LHCN-M2 (cell line): ENCODE measurements around the gene CCDC90B. TPM values are rescaled to one million over a fixed set of nuclear protein-coding genes. Genes with fewer than 3 reads are reported as not detected.
"Not testable (repeated sequence)": the region's sequence is repeated elsewhere in the genome, so short reads cannot be mapped to it uniquely, and the experiment has no call there.

Experiments
- DNase-seq: peaks from one replicate; pipeline ENCODE4 v3.0.0-alpha.2; 2012; ENCODE audit warnings: low read depth
- total RNA-seq: library from RNA; depleted of rRNA; stranded (reverse); fragments of >200 nt; gene quantifications from 2 replicates; pipeline ENCODE4 v1.2.3, GENCODE V29; 2014

The CCDC90B gene
- total RNA-seq, 1 experiment from 2014 or later = 97.6 TPM

DNA sequence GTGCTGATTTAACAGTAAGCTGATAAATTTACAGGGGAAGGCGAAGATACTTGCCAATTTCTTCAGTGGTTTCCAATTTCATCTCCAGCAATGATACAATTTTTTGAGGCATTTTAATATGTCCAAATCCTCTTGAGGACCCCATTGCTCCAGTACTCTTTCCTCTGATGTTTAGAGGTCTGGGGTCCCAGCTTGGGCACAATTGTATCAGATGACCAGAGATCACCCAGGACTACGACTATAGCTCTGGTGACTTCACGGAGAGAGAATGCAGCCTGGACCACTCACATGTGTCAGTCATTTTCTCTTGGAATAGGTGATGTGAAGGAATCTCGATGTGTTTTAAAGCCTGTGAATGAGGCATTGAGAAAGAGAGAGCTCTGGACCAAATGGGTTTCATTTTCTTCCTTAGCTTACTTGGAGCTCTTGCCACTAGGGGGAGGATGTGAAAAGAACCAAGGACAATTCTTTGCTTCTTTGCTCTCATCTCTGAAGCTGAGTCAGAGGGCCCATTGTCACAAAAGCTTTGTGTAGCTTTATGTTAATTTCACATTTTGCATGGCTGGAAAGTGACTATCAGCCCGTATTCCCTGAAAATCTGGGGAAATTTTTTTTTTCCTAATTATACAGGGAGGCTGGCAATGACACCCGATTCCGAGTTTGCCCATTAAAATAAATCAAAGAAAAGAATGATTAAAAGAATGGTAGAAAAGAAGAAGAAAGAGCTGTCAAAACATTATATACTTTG lies 6.7 kb upstream of the CCDC90B start:
- peak; percentile 74 for DNase-seq

DNA sequence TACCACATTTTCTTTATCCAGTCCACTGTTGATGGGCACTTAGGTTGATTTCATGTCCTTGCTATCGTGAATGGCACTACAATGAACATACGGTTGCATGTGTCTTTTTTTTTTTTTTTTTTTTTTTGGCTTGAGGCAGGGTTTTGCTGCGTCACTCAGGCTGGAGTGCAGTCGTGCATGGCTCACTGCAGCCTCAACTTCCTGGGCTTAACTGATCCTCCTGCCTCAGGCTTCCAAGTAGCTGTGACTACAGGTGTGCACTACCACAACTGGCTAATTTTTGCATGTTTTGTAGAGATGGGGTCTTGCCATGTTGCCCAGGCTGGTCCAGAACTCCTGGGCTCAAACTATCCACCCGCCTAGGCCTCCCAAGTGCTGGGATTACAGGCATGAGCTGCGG lies 1.5 kb upstream of the CCDC90B start:
- no peak for DNase-seq

DNA sequence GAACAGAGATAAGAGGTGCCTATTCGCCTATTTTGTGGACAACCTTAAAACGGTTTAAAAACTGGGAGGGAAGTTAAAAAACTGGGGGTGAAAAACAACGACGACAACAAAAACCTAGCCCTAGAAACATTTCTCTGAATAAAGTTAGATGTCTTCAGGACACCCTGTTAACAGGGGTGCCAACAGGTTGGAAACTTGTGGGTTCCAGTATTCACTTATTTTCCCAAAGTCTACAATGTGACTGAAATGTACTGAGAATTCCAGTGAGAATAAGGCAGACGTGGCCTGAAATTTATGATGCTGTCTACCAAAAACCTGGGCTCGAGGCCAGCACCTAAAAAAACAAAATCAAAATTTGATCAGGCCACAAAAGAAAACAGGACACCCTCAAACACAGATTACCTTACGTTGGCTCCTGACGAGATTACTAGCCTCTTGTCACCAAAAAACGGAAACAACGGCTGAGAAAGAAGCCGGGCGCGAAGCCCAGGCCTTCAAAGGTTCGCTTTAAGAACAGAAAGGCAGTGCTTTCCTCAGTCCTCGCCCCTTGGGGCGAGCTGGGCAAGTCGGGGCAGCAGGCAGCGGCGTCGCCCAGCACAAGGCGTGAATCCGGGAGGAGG lies 906 bp downstream of the CCDC90B start:
- DNase-seq = no peak

DNA sequence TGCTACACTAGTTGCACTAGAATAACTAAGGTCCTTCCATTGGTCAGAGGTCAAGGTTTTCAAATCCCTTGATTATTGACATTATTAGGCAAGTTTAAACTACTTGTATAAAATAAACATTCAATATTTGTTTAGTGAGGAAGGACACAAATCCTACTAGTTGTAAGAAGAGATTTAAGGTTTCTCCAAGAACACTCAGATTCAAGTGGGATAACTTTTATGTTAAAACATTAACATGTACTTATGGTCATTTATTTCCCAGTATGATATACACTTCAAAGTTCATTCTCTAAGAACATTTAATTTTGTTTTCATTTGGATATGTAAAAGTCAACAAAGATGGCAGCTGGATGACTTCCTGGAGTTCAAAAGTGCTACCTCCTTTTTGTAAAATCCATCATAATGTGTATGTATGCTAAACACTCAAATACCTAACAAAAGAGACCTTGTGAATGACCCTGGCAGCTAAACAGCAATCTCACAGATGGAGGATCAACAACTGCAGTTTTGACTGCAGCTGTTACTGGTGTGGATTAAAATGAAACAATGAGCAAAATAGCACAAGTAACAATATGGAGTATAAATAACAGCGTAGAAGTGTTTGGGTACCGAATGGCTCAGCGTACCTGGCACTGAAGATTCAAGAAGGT lies 1.5 kb downstream of the CCDC90B start:
- DNase-seq = peak; percentile 53

DNA sequence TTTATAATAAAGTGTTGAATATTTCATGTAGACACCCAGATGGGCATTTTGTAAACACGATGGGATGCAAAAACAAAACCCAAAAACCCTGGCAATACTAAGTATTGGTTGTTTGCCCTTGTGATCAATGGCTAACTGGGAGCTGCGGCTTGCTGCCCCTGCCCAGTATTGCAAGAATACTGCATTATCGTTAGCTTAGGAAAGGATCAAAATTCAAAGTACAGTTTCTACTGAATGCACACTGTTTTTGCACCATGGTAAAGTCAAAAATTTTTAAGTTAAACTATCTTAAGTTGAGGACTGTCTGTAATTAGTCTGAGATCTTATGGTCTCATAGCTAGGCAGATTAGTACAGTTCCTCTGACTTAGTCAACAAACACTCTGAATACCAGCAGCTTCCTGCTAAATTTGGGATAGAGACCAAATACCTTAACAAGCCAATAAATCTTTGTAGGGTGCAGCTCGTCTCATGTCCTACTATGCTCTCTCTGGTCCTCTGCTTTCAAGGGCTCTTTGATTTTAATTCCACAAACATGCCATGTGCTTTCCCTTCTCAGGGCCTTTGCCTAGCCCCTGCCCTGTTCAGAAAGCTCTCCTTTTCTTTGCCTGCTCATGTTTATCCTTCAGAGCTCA lies 4.0 kb downstream of the CCDC90B start:
- DNase-seq = no peak

DNA sequence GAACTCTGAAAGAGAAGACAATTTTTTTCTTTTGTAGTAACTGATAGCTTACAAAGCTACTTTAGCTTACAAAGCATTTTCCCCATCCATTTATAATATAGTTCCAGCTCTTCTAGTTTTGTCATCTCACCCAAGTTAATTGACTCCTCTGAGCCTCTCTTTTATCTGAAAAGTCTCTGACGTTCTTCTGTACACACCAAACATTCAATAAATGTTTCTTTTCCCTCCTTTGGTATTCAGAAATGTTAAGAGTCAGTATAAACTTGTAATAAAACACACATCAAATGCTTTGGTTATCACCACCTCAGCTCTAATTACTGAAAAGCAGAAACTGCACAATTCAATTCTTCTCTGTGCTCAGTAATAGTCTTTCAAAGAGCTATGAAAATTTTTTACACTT lies 5.9 kb downstream of the CCDC90B start:
- DNase-seq = no peak

DNA sequence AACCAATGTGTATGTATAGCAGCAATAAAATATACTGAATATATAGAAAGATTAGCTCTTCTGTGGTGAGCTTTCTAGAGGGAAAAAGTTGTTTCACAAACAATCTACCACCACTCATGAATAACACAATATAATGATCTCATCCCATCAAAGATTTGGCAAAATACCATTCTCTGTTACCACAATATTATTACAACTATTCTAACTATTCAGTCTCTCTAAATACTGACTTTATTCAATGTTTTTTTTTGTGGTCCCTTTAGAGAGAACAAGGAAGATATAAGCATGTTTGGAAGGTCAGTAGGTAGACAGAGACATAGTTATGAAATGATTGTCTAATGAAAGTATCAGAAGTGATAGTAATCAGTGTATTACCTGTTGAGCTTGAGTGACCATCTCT lies 7.8 kb downstream of the CCDC90B start:
- DNase-seq = peak; percentile 18

DNA sequence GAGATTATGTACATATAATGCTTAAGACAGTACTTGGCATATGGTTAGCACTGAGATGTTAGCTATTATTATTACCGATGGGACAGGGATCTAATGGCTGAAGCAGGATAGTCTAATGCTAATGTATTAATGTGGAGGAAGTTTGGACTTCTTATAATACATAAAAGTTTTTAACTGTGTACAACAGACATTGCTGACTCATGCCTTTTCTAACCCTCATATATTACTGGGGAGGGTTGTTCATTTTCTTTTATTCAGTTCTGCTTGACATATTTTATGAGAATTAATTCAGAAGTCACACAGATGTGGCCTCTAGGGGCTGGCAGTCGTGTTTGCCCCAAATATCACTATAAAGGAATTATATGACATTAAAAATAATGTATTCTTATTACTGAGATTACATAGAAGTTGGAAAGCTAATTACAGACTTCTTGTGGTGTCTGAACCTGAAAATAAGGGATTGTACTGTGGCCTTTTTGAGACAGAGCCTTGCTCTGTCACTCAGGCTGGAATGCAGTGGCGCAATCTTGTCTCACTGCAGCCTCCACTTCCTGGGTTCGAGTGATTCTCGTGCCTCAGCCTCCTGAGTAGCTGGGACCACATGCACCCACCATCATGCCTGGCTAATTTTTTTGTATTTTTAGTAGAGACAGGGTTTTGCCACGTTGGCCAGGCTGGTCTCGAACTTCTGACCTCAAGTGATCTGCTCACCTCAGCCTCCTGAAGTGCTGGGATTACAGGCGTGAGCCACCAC lies 10.1 kb downstream of the CCDC90B start:
- no peak for DNase-seq

DNA sequence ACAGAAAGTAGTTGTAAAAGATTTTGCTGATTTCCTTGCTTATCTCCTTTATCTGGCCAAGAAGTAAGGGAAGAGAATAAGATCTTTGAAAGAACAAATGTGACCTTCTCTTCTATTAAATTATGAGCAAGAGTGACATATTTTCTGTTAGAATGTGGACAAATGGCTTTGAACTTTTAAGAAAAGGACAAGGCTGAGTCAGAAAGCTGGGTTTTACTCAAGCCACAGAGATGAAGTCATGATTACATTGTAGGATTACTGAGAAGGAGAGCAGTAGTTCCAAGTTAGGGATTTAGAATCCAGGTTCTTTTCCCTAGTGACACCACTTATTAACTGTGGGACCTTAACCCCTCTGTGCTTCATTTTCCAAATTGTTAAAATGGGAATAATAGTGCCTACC lies 13.5 kb downstream of the CCDC90B start:
- peak; percentile 83 for DNase-seq

DNA sequence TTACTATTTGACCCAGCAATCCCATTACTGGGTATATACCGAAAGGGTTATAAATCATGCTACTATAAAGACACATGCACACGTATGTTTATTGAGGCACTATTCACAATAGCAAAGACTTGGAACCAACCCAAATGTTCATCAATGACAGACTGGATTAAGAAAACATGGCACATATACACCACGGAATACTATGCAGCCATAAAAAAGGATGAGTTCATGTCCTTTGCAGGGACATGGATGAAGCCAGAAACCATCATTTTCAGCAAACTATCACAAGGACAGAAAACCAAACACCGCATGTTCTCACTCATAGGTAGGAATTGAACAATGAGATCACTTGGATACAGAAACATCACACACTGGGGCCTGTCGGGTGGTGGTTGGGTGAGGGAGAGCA lies 14.4 kb downstream of the CCDC90B start:
- not testable (repeated sequence) for DNase-seq

DNA sequence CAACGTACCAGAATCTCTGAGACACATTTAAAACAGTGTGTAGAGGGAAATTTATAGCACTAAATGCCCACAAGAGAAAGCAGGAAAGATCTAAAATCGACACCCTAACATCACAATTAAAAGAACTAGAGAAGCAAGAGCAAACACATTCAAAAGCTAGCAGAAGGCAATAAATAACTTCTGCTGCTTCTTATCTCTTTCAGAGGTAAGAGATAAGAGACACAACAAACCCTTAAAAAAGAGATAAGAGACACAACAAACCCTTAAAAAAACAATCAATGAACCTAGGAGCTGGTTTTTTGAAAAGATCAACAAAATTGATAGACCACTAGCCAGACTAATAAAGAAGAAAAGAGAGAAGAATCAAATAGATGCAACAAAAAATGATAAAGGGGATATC lies 17.1 kb downstream of the CCDC90B start:
- DNase-seq = not testable (repeated sequence)

DNA sequence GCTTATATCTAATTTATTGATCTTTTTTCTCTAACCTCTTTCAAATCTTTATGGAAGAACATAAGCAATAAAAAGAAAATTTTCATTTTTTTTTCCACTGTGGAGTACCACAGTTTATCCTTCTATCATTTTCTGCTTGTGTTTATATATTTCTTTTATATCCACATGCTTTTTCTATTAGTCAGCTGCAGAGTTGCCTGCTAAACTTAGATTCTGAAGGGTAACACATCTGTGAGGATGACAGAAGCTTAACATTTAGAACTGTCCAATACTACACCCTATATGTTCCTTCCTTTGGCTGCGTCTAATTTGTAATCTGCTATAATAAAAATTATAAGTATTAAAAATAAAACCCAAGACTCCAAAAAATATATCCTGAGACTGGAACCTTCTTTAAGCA lies 20.8 kb downstream of the CCDC90B start:
- DNase-seq = peak; percentile 43

DNA sequence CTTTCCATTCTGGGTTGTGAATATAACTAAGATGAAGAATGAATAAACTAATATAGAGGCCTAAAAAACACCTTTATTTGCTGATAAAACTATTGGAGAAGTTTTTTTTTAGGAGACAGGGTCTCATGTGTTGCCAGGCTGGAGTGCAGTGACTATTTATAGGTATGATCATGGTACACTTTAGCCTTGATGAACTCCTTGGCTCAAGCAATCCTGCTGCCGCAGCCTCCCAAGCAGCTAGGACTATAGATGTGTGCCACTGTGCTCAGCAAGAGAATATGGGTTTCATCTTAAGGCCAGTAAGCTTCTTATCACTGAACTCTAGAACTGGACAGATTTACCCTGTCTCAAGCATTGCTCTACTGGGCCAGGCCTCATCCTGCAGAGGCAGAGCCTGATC lies 26.6 kb downstream of the CCDC90B start:
- no peak for DNase-seq

DNA sequence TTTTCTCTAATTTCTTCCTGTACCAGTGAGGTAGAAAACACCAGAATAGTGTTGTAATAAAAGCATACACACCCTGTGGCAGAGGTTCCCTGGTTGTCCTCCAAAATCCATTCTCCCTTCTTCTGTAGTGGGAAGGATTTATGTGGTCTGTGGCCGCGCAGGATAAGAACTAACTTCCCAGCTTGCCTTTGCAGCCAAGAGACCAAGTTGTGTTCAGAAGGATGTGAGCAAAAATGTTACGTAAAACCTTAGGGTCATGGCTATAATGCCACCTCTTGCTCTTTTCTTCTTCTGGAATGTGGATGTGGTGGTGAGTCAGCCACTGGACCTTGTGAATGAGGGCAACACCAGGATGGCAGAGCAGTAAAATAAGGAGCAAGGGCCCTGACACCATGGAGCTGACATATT lies 28.4 kb downstream of the CCDC90B start:
- peak; percentile 99 for DNase-seq

DNA sequence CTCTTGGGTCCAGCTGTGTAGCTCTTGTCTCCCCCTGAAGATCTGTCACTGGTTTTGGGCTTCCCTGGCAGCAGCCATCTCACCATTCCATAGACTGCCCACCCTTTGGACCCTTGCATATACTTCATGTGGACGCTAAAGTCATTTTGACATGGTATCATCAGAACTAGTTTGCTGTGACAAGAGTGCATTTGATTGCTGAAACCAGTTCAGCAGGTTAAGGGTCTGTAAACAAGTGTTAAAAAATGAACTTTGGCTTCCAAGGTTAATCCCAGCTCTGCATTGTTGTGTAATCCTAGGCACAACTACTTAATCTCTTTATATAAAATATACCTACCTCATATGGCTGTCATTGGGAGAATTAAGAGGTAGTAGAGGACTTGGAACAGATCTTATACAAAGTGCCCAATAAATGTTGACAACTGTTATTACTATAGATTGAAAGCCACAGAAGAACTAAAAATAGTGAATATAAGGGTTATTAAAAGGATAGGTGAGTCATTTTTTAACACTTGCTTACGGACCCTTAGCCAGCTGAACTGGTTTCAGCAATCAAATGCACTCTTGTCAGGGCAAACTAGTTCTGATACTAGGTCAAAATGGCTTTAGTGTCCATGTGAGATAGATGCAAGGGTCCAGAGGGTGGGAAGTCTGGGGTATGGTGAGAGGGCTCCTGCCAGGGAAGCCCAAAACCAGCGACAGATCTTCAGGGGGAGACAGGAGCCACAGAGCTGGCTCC lies 29.4 kb downstream of the CCDC90B start:
- peak; percentile 8 for DNase-seq

DNA sequence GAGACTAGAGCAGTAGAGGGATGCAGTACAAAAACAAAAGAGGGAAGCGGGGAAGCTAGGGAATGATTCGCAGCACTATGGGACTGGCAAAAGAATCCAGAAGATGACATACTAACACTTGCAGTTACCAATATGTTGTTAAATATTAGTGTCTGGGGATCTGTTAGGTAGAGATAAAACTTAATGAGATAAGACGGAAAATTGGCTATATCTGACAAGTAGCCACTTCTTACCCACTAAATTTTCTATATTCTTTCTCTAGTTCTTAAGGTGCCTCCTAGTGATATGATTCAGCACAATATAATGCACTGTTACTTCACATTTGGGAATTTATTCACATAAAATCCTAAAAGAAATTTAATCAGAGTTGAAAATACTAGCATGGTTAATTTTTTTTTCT lies 30.8 kb downstream of the CCDC90B start:
- DNase-seq = no peak

DNA sequence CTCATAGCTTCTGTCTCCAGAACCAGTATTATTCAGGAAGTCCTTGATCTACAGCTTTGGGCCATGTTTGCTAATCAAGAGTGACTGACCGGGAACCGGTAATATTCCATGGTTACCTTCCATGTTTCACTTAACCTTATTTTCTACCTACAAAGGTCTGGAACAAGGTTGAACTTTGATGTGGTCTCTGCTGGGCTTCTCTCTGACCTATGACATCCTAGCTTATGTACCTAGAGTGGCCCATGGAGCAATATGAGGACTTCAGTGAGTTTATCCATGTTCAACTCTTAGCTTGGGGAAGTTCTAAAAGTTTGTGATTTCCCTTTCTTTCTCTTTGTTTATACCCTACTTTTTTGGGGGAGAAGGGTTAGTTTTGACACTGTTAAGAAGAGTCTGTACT lies 33.2 kb downstream of the CCDC90B start:
- no peak for DNase-seq

DNA sequence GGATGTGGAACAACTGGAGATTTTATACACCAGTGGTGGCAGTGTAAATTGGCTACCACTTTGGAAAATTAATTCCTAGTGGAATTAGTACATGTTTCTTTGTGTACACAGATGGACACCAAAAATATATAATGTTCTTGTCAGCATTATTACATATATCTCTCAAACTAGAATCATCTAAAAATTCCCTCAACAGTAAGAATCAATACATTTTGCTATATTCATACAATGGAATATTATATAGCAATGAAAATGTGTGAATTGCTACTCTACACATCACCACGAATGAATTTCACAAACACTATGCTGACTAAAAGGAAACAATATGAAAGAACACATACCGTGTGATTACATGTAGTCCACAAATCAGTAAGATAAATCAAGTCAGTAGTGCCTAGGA lies 33.9 kb downstream of the CCDC90B start:
- no peak for DNase-seq

DNA sequence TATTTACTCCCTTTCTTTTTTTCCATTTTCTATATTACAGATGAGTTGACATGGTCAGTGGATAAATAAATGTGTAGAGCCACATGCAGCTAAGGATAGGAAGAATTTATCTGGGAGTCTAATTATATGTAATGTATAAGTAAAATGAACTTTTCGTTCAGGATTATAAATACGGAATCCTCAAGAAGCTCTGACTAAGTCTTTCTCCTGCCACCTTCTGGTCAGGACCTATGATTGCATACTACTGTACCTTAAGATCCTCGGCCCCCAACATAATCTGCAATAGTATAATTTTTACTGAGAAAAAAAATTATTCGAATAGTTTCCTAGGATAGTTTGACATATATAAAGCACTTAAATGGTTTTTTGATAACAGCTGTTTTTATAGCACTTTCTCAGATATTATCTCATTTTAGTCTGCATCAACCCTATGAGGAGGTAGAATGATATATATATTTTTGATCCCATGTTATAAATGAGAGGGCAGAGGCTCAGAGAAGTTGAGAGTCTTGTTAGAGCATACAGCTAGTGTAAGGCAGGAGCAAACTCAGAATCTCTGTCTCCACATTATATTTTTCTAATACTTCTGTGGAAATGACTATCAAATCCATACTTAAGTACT lies 36.1 kb downstream of the CCDC90B start:
- peak; percentile 41 for DNase-seq

DNA sequence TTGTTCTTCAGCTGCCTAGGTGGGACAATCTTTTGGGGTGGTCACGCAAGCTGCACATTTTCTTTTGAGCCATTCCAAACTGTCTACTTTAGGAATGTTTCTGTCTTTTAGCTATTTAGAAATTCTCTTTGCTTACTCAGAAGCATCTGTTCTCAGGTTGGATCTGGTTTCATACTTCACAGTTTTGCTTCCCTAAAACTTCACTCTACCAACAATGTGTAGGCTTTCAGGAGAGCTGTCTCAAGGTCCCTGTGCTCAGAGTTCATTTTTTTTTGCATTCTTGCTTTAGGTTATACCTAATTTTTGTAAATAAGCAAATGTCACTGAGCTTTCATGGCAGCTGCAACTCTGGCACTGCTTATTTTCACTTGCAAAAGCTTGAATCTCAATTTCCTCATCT lies 36.7 kb downstream of the CCDC90B start:
- DNase-seq = no peak
